Glutamatergic neuron (in vitro differentiated cells): Measurements from ENCODE around the gene HOXB1. TPM values are rescaled to one million over a fixed set of nuclear protein-coding genes. Genes with fewer than 3 reads are reported as not detected.

Source experiments
- DNase-seq: peaks from one replicate; pipeline ENCODE4 v3.0.0; 2022
- H3K27ac Mint-ChIP-seq: one replicate; pipeline ENCODE4 v1.8.0; 2020; ENCODE audit warnings: mild to moderate bottlenecking, mixed read lengths, inconsistent platforms; ENCODE audit not compliant: unreplicated experiment
- H3K27me3 Mint-ChIP-seq: one replicate; pipeline ENCODE4 v1.8.0; 2020; ENCODE audit warnings: mild to moderate bottlenecking, moderate library complexity, mixed read lengths, inconsistent platforms; ENCODE audit not compliant: unreplicated experiment
- H3K36me3 Mint-ChIP-seq: one replicate; pipeline ENCODE4 v1.8.0; 2020; ENCODE audit warnings: mild to moderate bottlenecking, mixed read lengths, inconsistent platforms; ENCODE audit not compliant: unreplicated experiment
- H3K4me1 Mint-ChIP-seq: one replicate; pipeline ENCODE4 v1.8.0; 2020; ENCODE audit warnings: mild to moderate bottlenecking, low read depth, mixed read lengths, inconsistent platforms; ENCODE audit not compliant: unreplicated experiment
- H3K4me3 Mint-ChIP-seq: one replicate; pipeline ENCODE4 v1.8.0; 2020; ENCODE audit warnings: mild to moderate bottlenecking, mixed read lengths, inconsistent platforms; ENCODE audit not compliant: unreplicated experiment
- H3K9me3 Mint-ChIP-seq: one replicate; pipeline ENCODE4 v1.8.0; 2020; ENCODE audit warnings: mild to moderate bottlenecking, moderate library complexity, mixed read lengths, inconsistent platforms; ENCODE audit not compliant: unreplicated experiment
- CTCF ChIP-seq: fragments of 200-600 bp; sonication (generic); IDR thresholded peaks from one replicate; pipeline ENCODE4 v1.5.0; 2021; ENCODE audit not compliant: partially characterized antibody, unreplicated experiment
- total RNA-seq: library from RNA; stranded (reverse); fragmentation: NEBNext Ultra II Directional; extraction: Animal tissue kit (Norgen Biotek cat#: 25700); gene quantifications from one replicate; pipeline ENCODE4 v1.2.1, GENCODE V29; 2021; ENCODE audit not compliant: unreplicated experiment

The HOXB1 gene
- total RNA-seq, 1 donor from 2014 or later, result not detected

GRCh38 chr17:48506246-48506645 is 24.6 kb downstream of the HOXB1 start:
- no peak overlapping the region for H3K4me3 Mint-ChIP-seq
- no peak for DNase-seq
- no peak for TF ChIP-seq CTCF
- peaks cover 6% of the 10 kb centered on the region for H3K27me3 Mint-ChIP-seq
- no peaks in the 10 kb centered on the region for H3K36me3 Mint-ChIP-seq
- H3K4me1 Mint-ChIP-seq, result no peaks in the 10 kb centered on the region
- no peaks in the 10 kb centered on the region for H3K9me3 Mint-ChIP-seq
- no peak overlapping the region for H3K27ac Mint-ChIP-seq

GRCh38 chr17:48505788-48506187 is 25.0 kb downstream of the HOXB1 start:
- H3K27ac Mint-ChIP-seq, result no peak overlapping the region
- H3K9me3 Mint-ChIP-seq, result no peaks in the 10 kb centered on the region
- DNase-seq, result no peak
- H3K4me3 Mint-ChIP-seq, result no peak overlapping the region
- no peak for TF ChIP-seq CTCF
- H3K4me1 Mint-ChIP-seq, result no peaks in the 10 kb centered on the region
- peaks cover 6% of the 10 kb centered on the region for H3K27me3 Mint-ChIP-seq
- no peaks in the 10 kb centered on the region for H3K36me3 Mint-ChIP-seq

- Mint-ChIP-seq H3K9me3 (no peaks in the 10 kb centered on the region), H3K27ac (no peak overlapping the region), H3K36me3 (no peaks in the 10 kb centered on the region), H3K4me3 (no peak overlapping the region), H3K4me1 (no peaks in the 10 kb centered on the region), H3K27me3 (peaks cover 6% of the 10 kb centered on the region)
- no peak for TF ChIP-seq CTCF
- no peak for DNase-seq
These were observed 25.9 kb downstream of the HOXB1 start for GRCh38 chr17:48504953-48505352.

- H3K27ac Mint-ChIP-seq, result no peak overlapping the region
- no peaks in the 10 kb centered on the region for H3K9me3 Mint-ChIP-seq
- no peaks in the 10 kb centered on the region for H3K4me1 Mint-ChIP-seq
- H3K36me3 Mint-ChIP-seq, result no peaks in the 10 kb centered on the region
- TF ChIP-seq CTCF, result no peak
- DNase-seq, result no peak
- H3K4me3 Mint-ChIP-seq, result no peak overlapping the region
- peaks cover 4% of the 10 kb centered on the region for H3K27me3 Mint-ChIP-seq
These were observed 27.1 kb downstream of the HOXB1 start for GRCh38 chr17:48503747-48504146.

GRCh38 chr17:48502901-48503300 is 27.9 kb downstream of the HOXB1 start:
- Mint-ChIP-seq H3K27ac (no peak overlapping the region), H3K27me3 (peaks cover 4% of the 10 kb centered on the region), H3K36me3 (no peaks in the 10 kb centered on the region), H3K4me3 (no peak overlapping the region), H3K4me1 (no peaks in the 10 kb centered on the region), H3K9me3 (no peaks in the 10 kb centered on the region)
- TF ChIP-seq CTCF, result no peak
- no peak for DNase-seq
